ENCODE measurements around the gene ATP4A. TPM values are rescaled to one million over a fixed set of nuclear protein-coding genes. Genes with fewer than 3 reads are reported as not detected.
A peak's percentile ranks its signal among the peaks of the same experiment; 100 is the strongest.

Gene ATP4A
- total and polyA plus RNA-seq, 9 of the 15 experiments (the other 6 are each of a cell fraction or from before 2014, with no cell fraction given) = 0.15 TPM; not detected in 8

DNA sequence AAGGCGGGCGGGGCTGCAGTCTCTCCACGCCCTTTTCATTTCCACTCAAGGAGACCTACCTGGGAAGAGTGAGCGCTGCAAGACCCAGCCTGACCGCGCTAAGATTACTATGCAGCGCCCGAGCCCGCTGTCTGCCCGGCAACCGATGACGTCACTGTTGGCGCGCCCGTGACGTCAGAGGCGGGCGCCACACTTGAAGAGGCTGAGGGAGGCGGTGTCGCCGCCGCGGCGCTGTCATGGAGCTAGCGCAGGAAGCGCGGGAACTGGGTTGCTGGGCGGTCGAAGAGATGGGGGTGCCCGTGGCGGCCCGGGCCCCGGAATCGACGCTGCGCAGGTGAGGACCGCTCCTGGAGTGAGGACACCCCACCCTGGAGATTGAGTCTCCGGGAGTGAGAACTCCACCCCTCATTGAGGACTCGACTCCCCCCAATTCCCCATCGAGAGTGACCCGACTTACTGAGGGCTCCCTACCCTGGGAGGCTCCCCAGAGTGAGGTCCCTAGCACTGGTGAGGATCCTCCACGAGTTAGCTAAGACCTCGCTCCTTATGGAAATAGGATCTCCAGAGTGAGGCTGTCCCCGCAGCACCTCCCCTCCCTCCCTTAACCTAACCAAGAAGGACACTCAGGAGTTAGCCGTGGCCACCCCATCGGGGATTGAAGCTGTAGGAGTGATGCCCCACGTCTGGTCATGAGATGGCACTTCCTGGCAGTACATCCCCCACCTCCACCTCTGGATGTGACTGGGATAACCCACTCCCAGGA is 49.3 kb upstream of the ATP4A start, which contains the start of gene HAUS5 (continued):
- TF ChIP-seq, protein P1, sequence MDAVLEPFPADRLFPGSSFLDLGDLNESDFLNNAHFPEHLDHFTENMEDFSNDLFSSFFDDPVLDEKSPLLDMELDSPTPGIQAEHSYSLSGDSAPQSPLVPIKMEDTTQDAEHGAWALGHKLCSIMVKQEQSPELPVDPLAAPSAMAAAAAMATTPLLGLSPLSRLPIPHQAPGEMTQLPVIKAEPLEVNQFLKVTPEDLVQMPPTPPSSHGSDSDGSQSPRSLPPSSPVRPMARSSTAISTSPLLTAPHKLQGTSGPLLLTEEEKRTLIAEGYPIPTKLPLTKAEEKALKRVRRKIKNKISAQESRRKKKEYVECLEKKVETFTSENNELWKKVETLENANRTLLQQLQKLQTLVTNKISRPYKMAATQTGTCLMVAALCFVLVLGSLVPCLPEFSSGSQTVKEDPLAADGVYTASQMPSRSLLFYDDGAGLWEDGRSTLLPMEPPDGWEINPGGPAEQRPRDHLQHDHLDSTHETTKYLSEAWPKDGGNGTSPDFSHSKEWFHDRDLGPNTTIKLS (IDR thresholded peaks at IDR 0.05; ENCODE audit: borderline replicate concordance, low read depth) = no peak
- TF ChIP-seq, protein P2, sequence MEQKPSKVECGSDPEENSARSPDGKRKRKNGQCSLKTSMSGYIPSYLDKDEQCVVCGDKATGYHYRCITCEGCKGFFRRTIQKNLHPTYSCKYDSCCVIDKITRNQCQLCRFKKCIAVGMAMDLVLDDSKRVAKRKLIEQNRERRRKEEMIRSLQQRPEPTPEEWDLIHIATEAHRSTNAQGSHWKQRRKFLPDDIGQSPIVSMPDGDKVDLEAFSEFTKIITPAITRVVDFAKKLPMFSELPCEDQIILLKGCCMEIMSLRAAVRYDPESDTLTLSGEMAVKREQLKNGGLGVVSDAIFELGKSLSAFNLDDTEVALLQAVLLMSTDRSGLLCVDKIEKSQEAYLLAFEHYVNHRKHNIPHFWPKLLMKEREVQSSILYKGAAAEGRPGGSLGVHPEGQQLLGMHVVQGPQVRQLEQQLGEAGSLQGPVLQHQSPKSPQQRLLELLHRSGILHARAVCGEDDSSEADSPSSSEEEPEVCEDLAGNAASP (IDR thresholded peaks at IDR 0.05) = no peak
- TF ChIP-seq TGIF2 (CRISPR knock-in tag; IDR thresholded peaks at IDR 0.05) (no peak), CBFA2T3 (IDR thresholded peaks at IDR 0.05) (no peak), ILK (tag; IDR thresholded peaks at IDR 0.05; ENCODE audit: borderline replicate concordance, low read depth) (no peak), RFX7 (CRISPR knock-in tag; IDR thresholded peaks at IDR 0.05) (no peak), CCAR2 (IDR thresholded peaks at IDR 0.05; ENCODE audit: low read depth, low read length) (no peak), ZNF436 (CRISPR knock-in tag; IDR thresholded peaks at IDR 0.05) (no peak), PRPF4 (IDR thresholded peaks at IDR 0.05; ENCODE audit: insufficient read depth, low read depth, low read length, poor library complexity, severe bottlenecking) (no peak), ZKSCAN8 (CRISPR knock-in tag; IDR thresholded peaks at IDR 0.05) (no peak), ZNF146 (CRISPR knock-in tag; IDR thresholded peaks at IDR 0.05; ENCODE audit: unreplicated experiment) (no peak), WHSC1 (IDR thresholded peaks at IDR 0.05; ENCODE audit: low read length) (no peak), PYGO2 (tag; IDR thresholded peaks at IDR 0.05) (no peak), GTF2E2 (tag; IDR thresholded peaks at IDR 0.05) (no peak), CSDE1 (IDR thresholded peaks at IDR 0.05) (peak in 1 of 2 experiments; percentile 98; a peak in 2 of 4 replicates), NFRKB (IDR thresholded peaks at IDR 0.05; ENCODE audit: low read depth) (peak; percentile 57; the same call in 1 of the 2 replicates)
- TF ChIP-seq, protein P3, sequence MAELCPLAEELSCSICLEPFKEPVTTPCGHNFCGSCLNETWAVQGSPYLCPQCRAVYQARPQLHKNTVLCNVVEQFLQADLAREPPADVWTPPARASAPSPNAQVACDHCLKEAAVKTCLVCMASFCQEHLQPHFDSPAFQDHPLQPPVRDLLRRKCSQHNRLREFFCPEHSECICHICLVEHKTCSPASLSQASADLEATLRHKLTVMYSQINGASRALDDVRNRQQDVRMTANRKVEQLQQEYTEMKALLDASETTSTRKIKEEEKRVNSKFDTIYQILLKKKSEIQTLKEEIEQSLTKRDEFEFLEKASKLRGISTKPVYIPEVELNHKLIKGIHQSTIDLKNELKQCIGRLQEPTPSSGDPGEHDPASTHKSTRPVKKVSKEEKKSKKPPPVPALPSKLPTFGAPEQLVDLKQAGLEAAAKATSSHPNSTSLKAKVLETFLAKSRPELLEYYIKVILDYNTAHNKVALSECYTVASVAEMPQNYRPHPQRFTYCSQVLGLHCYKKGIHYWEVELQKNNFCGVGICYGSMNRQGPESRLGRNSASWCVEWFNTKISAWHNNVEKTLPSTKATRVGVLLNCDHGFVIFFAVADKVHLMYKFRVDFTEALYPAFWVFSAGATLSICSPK (IDR thresholded peaks at IDR 0.05; ENCODE audit: borderline replicate concordance) = no peak
- TF ChIP-seq, protein P4, sequence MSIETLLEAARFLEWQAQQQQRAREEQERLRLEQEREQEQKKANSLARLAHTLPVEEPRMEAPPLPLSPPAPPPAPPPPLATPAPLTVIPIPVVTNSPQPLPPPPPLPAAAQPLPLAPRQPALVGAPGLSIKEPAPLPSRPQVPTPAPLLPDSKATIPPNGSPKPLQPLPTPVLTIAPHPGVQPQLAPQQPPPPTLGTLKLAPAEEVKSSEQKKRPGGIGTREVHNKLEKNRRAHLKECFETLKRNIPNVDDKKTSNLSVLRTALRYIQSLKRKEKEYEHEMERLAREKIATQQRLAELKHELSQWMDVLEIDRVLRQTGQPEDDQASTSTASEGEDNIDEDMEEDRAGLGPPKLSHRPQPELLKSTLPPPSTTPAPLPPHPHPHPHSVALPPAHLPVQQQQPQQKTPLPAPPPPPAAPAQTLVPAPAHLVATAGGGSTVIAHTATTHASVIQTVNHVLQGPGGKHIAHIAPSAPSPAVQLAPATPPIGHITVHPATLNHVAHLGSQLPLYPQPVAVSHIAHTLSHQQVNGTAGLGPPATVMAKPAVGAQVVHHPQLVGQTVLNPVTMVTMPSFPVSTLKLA (conservative IDR thresholded peaks at IDR 0.05) = peak; percentile 74 to 90
- TF ChIP-seq, protein P5, sequence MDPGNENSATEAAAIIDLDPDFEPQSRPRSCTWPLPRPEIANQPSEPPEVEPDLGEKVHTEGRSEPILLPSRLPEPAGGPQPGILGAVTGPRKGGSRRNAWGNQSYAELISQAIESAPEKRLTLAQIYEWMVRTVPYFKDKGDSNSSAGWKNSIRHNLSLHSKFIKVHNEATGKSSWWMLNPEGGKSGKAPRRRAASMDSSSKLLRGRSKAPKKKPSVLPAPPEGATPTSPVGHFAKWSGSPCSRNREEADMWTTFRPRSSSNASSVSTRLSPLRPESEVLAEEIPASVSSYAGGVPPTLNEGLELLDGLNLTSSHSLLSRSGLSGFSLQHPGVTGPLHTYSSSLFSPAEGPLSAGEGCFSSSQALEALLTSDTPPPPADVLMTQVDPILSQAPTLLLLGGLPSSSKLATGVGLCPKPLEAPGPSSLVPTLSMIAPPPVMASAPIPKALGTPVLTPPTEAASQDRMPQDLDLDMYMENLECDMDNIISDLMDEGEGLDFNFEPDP (CRISPR knock-in tag; IDR thresholded peaks at IDR 0.05) = 0 out of 2 replicates have a peak, but pooled peaks have one; percentile 72

Data from K562 (cell line).